Lower leg skin (tissue), 3 donors: Measurements from ENCODE around the gene SPRED1.

ENCODE experiments used
- POLR2A ChIP-seq, 2 donors: fragments of 450-650 bp; IDR thresholded peaks; one replicate each; pipeline ENCODE4 v1.6.1; 2016 to 2017; ENCODE audit warnings: antibody characterized with exemption in 2 of 2, mild to moderate bottlenecking in 1 of 2, moderate library complexity in 1 of 2
- TF ChIP-seq, protein P1 (sequence below), 3 donors: fragments of 450-650 bp; IDR thresholded peaks; one replicate each; pipeline ENCODE4 v1.5.1; 2016; ENCODE audit warnings: antibody characterized with exemption in 3 of 3, mild to moderate bottlenecking in 3 of 3, moderate library complexity in 2 of 3

DNA sequence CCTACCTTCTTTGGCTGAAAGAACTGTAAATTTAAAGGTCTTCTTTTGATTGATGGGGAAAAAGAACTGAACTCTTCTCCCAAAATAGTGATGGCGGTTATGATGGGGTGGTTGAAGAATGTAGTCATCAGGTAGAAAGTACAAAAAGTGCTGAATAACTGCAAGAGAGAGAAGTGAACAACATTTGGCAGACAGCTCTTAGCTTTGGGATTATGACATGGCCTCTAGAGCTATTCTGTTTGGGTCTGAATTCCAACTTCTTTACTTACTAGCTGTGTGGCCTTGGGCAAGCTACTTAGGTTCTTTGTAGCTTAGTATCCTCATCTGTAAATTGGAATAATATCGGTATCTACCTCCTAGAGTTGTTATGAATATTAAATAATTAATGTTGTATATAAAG lies 91.7 kb downstream of the SPRED1 start:
- TF ChIP-seq, protein P1, sequence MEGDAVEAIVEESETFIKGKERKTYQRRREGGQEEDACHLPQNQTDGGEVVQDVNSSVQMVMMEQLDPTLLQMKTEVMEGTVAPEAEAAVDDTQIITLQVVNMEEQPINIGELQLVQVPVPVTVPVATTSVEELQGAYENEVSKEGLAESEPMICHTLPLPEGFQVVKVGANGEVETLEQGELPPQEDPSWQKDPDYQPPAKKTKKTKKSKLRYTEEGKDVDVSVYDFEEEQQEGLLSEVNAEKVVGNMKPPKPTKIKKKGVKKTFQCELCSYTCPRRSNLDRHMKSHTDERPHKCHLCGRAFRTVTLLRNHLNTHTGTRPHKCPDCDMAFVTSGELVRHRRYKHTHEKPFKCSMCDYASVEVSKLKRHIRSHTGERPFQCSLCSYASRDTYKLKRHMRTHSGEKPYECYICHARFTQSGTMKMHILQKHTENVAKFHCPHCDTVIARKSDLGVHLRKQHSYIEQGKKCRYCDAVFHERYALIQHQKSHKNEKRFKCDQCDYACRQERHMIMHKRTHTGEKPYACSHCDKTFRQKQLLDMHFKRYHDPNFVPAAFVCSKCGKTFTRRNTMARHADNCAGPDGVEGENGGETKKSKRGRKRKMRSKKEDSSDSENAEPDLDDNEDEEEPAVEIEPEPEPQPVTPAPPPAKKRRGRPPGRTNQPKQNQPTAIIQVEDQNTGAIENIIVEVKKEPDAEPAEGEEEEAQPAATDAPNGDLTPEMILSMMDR (IDR thresholded peaks at IDR 0.05), result no peak
- TF ChIP-seq POLR2A (IDR thresholded peaks at IDR 0.05), result no peak
